ENCODE results near the gene TMC6.

DNA sequence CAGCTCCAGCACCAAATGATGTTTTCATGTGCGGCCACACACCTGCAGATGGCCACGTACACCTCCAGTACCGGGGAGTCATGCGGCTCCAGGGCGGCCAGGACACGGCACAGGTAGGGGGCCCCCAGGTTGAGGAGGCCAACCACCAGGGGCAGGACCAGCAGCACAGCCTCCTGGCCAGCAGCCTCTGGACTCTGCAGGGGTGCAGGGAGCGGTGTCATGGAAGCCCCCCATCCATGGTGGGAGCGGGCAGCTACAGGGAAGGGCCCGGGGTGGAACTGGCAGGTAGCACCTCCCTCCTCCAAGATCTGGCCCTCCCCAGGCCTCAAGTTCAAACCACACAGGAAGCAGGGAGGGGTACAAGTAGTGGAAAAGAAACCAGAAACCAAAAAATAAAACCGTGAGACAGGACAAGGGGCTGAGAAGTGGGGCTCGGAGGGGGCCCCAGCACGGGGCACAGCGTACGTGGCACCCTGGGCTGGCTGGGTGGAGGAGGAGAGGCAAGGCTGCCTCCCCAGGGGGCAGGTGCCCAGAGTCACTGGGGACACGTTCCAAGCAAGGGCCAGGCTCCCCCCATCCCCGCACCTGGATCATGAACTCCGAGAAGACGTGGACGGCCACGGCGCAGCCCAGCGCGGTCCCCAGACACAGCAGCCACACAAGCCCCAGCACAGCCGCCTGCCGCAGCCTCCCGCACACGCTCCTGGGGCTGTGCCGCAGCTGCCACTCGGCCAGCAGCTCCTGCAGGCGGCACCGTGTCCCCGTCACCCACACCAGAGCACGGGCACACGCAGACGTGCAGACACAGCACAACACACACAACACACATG lies 7.4 kb downstream of the TMC6 start:
- TF ChIP-seq CTCF (IDR thresholded peaks at IDR 0.05; ENCODE audit: borderline replicate concordance, extremely low read depth, low read length, poor library complexity, severe bottlenecking), result no peak
- TF ChIP-seq EZH2 (IDR thresholded peaks at IDR 0.05; ENCODE audit: borderline replicate concordance, low read depth, low read length, severe bottlenecking), result no peak

All from DND-41 (cell line).